IPS-NIHi7 (cell line): ENCODE results near the gene SAA1.
"Not testable (repeated sequence)": the region's sequence is repeated elsewhere in the genome, so short reads cannot be mapped to it uniquely, and the experiment has no call there.

Experiments used
- DNase-seq: peaks from one replicate; pipeline ENCODE4 v3.0.0; 2012; ENCODE audit warnings: mixed read lengths; ENCODE audit errors: extremely low spot score

SAA1 gene

DNA sequence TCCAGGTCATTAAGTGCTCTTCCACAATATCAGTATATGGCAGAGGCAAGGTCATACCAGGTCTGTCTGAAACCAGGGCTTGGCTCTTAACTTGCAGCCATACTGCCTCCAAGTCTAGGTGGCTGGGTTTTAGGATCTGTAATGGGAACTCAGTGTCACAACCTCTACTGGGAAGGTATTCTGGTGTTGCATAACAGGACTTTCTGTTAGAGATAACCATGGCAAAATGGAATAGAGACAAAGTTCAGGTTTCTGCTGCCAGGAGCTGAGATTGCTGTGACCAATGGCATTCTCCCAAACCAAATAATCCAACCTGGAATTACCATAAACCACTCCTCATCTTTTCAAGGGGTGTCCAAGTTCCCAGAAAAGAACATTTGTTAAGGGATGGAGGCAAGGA lies 6.8 kb upstream of the SAA1 start:
- no peak for DNase-seq

- DNase-seq, result no peak
These were observed 4.3 kb upstream of the SAA1 start for GRCh38 chr11:18261721-18262120.

DNA sequence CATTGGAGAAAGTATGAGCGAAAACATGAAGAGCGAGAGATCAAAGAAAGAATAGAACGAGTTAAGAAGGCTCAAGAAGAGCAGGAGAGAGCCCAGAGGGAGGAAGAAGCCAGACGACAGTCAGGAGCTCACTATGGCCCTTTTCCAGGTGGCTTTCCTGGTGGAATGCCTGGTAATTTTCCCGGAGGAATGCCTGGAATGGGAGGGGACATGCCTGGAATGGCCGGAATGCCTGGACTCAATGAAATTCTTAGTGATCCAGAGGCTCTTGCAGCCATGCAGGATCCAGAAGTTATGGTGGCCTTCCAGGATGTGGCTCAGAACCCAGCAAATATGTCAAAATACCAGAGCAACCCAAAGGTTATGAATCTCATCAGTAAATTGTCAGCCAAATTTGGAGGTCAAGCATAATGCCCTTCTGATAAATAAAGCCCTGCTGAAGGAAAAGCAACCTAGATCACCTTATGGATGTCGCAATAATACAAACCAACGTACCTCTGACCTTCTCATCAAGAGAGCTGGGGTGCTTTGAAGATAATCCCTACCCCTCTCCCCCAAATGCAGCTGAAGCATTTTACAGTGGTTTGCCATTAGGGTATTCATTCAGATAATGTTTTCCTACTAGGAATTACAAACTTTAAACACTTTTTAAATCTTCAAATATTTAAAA lies 3.2 kb upstream of the SAA1 start:
- not testable (repeated sequence) for DNase-seq

DNA sequence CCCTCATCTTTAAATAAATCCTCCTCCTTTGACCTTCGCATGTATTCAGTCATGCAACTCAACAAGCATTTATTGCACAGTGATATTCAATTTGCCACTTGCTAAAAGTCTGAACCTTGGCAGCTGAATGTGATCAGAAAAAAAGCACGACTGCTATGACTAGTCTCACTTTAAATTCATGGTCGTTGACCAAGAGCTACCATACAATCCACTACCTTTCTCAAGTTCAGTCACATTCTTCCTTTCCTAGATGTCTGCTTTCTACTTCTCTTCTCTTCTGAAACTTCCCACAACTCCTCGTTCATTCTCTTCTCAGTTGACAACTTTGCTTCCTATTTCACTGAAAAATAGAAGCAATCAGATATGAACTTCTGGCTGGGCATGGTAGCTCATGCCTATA lies 2.0 kb upstream of the SAA1 start:
- no peak for DNase-seq

DNA sequence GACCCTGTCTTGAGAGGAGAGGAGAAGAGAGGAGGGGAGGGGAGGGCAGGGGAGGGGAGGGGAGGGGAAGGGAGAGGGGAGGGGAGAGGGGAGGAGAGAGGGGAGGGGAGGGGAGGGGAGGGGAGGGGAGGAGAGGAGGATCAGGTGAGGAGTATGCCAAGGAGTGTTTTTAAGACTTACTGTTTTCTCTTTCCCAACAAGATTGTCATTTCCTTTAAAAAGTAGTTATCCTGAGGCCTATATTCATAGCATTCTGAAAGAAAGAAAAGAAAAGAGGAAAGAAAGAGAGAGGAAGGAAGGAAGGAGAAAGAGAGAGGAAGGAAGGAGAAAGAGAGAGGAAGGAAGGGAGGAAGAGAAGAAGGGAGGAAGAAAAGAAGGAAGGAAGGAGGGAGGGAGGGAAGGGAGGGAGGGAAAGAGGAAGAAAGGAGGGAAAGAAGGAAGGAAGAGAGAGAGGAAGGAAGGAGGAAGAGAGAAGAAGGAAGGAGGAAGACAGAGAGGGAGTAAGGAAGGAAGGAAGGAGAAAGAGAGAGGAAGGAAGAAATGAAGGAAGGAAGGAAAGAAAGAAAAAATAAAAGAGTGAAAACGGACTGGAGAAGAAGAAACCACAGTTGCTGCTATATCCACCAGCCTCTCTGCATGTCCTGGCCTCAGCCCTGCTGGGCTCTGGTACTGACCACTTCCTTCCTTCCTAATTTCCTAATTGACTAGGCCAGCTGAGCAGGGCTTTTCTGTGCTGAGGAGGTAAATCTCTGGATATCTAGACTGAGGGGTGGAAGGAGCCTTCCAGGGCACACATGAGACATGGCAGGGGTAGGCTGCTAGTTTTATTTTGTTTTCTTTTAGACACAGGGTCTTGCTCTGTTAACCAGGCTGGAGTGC lies 1.1 kb upstream of the SAA1 start:
- no peak for DNase-seq

- DNase-seq, result not testable (repeated sequence)
These were observed 1.5 kb downstream of the SAA1 start for GRCh38 chr11:18267335-18268133.

GRCh38 chr11:18269252-18269651 lies 3.2 kb downstream of the SAA1 start:
- not testable (repeated sequence) for DNase-seq

GRCh38 chr11:18270102-18270501 lies 4.0 kb downstream of the SAA1 start:
- peak; percentile 32 for DNase-seq

- DNase-seq, result no peak
These were observed 5.1 kb downstream of the SAA1 start for GRCh38 chr11:18271206-18271605.

DNA sequence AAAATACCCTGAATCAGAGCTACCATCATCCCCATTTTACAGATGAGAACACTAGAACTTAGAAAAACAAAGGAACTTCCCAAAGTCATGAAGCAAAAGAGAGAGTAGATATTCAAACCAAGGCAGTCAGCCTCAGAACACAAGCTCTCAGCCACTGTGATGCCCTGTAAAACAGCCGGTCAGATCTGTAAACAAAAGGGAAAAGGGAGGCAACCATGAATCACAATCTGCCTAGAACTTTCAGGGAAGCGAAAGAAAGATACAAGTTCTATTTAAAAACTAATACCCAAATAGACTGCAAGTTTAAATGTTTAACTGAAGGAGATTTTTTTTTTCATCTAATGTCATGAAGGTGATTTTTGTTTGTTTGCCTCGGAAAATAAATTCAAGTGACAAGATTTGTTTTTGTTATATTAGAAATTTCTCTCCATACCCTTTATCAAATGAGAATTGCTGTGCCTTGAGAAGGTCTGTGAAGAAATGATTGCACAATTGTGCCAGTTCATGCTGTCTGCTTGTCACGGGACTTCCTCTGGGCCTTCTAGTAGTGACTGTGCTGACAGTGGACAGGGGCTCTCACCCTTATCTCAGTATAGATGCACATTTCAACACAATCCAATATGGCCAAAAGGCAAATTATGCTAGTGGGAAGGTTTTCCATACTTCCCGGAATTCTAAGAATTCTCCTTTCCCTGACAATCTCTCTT lies 11.7 kb downstream of the SAA1 start:
- DNase-seq, result no peak

- no peak for DNase-seq
These were observed 14.5 kb downstream of the SAA1 start for GRCh38 chr11:18280438-18281045.

- DNase-seq, result no peak
These were observed 16.6 kb downstream of the SAA1 start for GRCh38 chr11:18282626-18283025.

GRCh38 chr11:18285841-18286240 lies 19.8 kb downstream of the SAA1 start:
- no peak for DNase-seq

GRCh38 chr11:18288911-18289310 lies 22.8 kb downstream of the SAA1 start:
- DNase-seq, result no peak

- no peak for DNase-seq
These were observed 28.8 kb downstream of the SAA1 start for GRCh38 chr11:18294862-18295261.

GRCh38 chr11:18295316-18295715 lies 29.3 kb downstream of the SAA1 start:
- DNase-seq, result no peak

DNA sequence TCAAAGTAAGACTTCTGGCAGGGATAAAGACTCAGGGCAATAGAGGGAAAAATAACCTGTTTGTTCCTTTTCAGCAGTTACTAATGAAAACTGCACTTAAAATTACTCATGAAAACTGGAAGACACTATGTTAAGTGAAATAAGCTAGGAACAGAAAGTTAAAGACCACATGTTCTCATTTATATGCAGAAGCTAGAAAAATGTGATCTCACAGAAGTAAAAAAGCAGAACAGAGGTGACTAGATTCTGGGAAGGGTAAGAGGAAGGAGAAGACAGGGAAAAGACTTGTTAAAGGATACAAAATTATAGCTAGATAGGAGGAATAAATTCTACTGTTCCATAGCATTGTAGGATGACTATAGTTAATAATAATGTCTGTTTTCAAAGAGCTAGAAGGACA lies 33.7 kb downstream of the SAA1 start:
- DNase-seq, result no peak

DNA sequence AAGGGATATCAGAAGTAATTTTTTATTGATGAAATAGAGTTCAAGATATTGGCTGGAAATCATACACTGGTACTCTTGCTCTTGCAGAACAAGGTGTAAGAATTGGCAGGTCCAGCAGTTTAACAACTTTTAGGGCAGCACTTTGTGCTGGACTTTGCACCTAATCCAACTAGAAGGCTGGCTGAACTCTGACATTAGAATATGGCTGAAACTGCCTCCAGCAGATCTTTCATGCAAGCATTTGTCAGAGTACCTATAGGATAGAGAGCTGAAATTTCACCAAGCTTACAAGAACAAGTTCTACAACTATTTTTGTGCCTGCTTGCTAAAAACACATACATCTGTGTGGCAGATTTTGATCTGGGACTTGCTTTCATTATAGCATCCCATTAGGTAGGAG lies 38.7 kb downstream of the SAA1 start:
- DNase-seq, result no peak

- no peak for DNase-seq
These were observed 41.5 kb downstream of the SAA1 start for GRCh38 chr11:18307461-18308139.

- DNase-seq, result no peak
These were observed 42.2 kb downstream of the SAA1 start for GRCh38 chr11:18308242-18308641.

GRCh38 chr11:18309691-18310090 lies 43.6 kb downstream of the SAA1 start:
- DNase-seq, result no peak
